Erythroblast (primary cell): ENCODE results near the gene FGF14.

Source experiments
- GATA1 ChIP-seq: IDR thresholded peaks from 2 replicates; pipeline ENCODE4 v1.6.1; 2011; ENCODE audit warnings: low read depth, mild to moderate bottlenecking, control low read depth, low read length, moderate library complexity
- POLR2A ChIP-seq: IDR thresholded peaks from 2 replicates; pipeline ENCODE4 v1.6.1; 2011; ENCODE audit warnings: mild to moderate bottlenecking, low read length

DNA sequence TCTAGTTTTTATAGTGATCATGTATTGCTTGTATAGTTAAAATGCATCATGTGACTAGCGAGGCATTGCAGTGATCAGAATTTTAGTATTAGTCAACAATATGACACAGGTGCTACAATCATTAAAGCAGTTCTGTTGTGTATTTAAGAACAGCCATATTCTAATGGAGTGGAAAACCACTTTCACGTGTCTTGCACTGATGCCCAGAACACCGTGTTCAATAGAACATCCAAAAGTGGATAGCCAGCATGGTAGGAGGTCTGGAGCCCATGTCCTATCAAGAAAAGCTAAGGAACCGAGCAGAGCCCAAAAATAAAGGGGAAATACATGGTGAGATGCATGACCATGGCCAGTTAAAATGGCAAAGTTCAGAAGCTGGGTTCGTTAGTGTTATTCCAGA, 55.1 kb downstream of the FGF14 start:
- TF ChIP-seq GATA1 = no peak
- TF ChIP-seq POLR2A = no peak
